ENCODE data around the gene KLHL36.

DNA sequence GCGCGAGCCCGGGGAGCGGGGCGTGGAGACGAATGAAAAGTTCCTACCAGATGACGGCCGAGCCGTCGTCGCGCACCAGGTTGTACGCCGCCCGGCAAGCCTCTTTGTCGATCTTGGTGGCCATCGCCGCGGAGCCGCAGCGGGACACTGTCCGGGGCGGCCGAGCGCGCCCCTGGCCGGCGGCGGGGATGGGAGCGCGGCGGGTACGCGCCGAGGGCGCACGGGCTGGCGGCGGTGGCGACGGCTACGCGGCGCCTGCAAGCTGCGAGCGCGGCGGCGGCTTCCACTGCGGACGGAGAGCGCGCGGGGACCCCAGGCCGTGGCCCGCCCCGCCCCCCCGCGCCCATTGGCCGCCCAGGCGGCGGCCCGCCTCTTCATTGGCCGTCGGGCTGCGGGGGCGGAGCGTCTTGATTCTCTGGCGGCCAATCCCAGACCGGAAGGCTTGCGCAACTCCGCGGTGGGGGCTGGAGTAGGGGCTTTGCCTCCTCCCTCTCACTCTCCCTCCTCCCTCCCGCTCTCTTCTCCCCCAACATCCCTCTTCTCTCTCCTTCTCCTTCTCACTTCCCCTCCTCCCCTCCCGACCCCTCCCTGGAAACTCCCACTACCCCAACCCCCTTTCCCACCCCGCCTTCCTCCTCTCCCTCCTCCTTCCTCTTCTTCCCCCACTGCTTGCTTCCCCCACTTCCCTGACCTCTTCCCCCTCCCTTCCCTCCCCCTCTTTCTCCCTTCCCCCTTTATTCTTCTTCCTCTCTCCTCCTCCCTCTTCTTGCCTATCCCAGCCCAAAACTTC is 30.3 kb upstream of the KLHL36 start, which contains the start of gene COTL1:
- TF ChIP-seq POLR2A (IDR thresholded peaks at IDR 0.05; ENCODE audit: low read depth, low read length) (peak; percentile 98), POLR2AphosphoS5 (IDR thresholded peaks at IDR 0.05; ENCODE audit: low read depth, low read length) (peak; percentile 91), TAF1 (IDR thresholded peaks at IDR 0.05; ENCODE audit: borderline replicate concordance, low read depth, low read length) (peak; percentile 71; the same call in 1 of the 2 replicates)
